ENCODE measurements around the gene SERPINA3. TPM values are rescaled to one million over a fixed set of nuclear protein-coding genes. Genes with fewer than 3 reads are reported as not detected.

The SERPINA3 gene
- total RNA-seq, 2 donors from 2014 or later, result 5.7 to 11.8 TPM

DNA sequence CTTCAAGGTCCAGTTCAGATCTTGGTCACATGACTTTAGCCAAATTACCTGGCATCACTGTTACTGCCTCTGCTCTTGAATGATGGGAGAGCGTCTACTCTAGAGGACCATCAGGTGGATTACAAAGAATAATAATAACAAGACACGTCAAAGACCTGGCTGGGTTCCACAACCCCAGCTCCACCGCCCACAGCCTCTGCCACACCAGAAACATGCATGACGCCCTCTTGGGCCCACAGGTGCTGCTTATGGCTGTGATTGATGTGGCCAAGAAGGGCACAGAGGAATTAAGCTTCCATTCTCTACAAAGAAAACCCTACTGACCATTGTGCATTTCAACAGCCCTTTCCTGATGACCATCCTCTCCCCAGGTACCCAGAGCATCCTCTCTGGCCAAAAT lies 18.2 kb downstream of the SERPINA3 start:
- H3K27ac ChIP-seq, result no peak overlapping the region
- H3K27me3 ChIP-seq, result no peaks in the 10 kb centered on the region
- DNase-seq, result no peak
- H3K36me3 ChIP-seq, result no peaks in the 10 kb centered on the region
- intact Hi-C loops (cut with DNase I), result no loop called here
- H3K4me3 ChIP-seq, result no peak overlapping the region
- H3K9me3 ChIP-seq, result no peaks in the 10 kb centered on the region
- H3K4me1 ChIP-seq, result no peaks in the 10 kb centered on the region
- TF ChIP-seq, protein P1, sequence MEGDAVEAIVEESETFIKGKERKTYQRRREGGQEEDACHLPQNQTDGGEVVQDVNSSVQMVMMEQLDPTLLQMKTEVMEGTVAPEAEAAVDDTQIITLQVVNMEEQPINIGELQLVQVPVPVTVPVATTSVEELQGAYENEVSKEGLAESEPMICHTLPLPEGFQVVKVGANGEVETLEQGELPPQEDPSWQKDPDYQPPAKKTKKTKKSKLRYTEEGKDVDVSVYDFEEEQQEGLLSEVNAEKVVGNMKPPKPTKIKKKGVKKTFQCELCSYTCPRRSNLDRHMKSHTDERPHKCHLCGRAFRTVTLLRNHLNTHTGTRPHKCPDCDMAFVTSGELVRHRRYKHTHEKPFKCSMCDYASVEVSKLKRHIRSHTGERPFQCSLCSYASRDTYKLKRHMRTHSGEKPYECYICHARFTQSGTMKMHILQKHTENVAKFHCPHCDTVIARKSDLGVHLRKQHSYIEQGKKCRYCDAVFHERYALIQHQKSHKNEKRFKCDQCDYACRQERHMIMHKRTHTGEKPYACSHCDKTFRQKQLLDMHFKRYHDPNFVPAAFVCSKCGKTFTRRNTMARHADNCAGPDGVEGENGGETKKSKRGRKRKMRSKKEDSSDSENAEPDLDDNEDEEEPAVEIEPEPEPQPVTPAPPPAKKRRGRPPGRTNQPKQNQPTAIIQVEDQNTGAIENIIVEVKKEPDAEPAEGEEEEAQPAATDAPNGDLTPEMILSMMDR (IDR thresholded peaks at IDR 0.05), result no peak
- H3K9ac ChIP-seq (ENCODE audit: low read depth in 2 of 2, low read length in 2 of 2), result no peak overlapping the region

- Histone ChIP-seq H3K36me3 (no peaks in the 10 kb centered on the region), H3K4me3 (no peak overlapping the region), H3K9ac (ENCODE audit: low read depth in 2 of 2, low read length in 2 of 2) (no peak overlapping the region), H3K4me1 (no peaks in the 10 kb centered on the region), H3K27me3 (no peaks in the 10 kb centered on the region), H3K27ac (no peak overlapping the region), H3K9me3 (no peaks in the 10 kb centered on the region)
- DNase-seq, result no peak
- TF ChIP-seq, protein P1 (IDR thresholded peaks at IDR 0.05), result no peak
- intact Hi-C loops (cut with DNase I), result no loop called here
Observed at GRCh38 chr14:94631050-94631449, 18.9 kb downstream of the SERPINA3 start.

DNA sequence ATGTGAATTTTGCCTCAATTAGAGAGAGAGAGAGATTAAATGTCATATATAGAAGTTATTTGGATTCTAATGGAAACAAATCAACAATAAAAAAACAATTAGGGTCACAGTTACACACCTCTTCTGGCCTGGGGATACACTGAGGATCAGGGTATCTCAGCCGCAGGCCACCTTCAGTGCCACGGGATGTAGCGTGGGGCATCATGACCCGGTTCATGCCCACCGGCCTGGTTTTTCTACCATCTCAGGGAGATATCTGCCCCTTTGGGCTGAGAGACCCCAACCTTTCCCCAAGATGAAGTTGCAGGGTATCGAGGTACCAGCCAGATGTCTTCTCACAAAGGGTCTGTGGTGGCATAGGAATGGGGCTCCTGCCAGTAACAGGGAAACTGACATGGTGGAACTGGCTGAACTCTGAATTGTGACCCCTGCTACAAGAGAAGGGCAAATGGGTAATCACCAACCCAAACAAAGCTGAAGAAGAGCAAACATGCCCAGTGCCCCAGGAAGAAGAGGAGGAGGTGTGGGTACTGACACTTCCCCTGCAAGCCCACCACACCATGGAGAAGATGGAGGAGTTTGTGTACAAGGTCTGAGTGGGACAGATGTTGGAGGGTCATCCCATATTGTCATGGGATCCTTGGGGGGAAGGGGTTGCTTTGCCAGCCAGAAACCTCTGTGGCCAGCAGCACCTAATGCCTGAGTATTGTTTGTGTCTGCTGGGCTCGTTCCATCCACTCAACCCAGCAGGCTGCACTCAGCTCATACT lies 19.5 kb downstream of the SERPINA3 start:
- H3K9ac ChIP-seq (ENCODE audit: low read depth in 2 of 2, low read length in 2 of 2), result no peak overlapping the region
- no peak for DNase-seq
- no peaks in the 10 kb centered on the region for H3K4me1 ChIP-seq
- H3K27ac ChIP-seq, result no peak overlapping the region
- H3K9me3 ChIP-seq, result no peaks in the 10 kb centered on the region
- TF ChIP-seq, protein P1 (IDR thresholded peaks at IDR 0.05), result no peak
- H3K27me3 ChIP-seq, result no peaks in the 10 kb centered on the region
- H3K4me3 ChIP-seq, result no peak overlapping the region
- intact Hi-C loops (cut with DNase I), result no loop called here
- H3K36me3 ChIP-seq, result no peaks in the 10 kb centered on the region

GRCh38 chr14:94632305-94632590 lies 20.1 kb downstream of the SERPINA3 start:
- intact Hi-C loops (cut with DNase I), result no loop called here
- TF ChIP-seq, protein P1 (IDR thresholded peaks at IDR 0.05), result no peak
- no peak overlapping the region for H3K27ac ChIP-seq
- no peak overlapping the region for H3K9ac ChIP-seq (ENCODE audit: low read depth in 2 of 2, low read length in 2 of 2)
- no peaks in the 10 kb centered on the region for H3K36me3 ChIP-seq
- H3K27me3 ChIP-seq, result no peaks in the 10 kb centered on the region
- H3K4me3 ChIP-seq, result no peak overlapping the region
- no peaks in the 10 kb centered on the region for H3K4me1 ChIP-seq
- DNase-seq, result no peak
- no peaks in the 10 kb centered on the region for H3K9me3 ChIP-seq

DNA sequence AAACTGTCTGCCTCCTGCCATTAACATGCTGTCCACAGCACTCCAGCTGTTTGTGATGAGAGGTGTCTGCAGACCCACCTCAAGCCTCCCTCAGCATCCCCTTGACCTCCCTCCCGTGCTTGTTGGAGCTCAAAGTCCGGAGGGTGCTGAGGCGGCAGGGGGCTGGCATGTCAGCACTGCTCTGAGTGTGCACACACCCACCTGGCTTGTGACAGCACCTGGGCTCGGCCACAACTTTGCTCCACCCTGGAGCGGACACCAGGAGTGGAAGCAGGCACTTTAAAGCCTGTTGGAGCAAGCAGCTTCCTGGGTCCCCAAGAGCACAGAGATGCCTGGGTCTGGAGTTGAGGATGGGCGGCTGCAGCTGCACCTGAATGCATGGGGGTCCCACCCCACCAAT lies 20.9 kb downstream of the SERPINA3 start:
- intact Hi-C loops (cut with DNase I), result no loop called here
- no peak for DNase-seq
- Histone ChIP-seq H3K27ac (no peak overlapping the region), H3K9me3 (no peaks in the 10 kb centered on the region), H3K36me3 (no peaks in the 10 kb centered on the region), H3K9ac (ENCODE audit: low read depth in 2 of 2, low read length in 2 of 2) (no peak overlapping the region), H3K27me3 (no peaks in the 10 kb centered on the region), H3K4me1 (no peaks in the 10 kb centered on the region), H3K4me3 (no peak overlapping the region)
- TF ChIP-seq, protein P1 (IDR thresholded peaks at IDR 0.05), result no peak

Data from colonic mucosa (tissue), 4 donors.